Activated CD8-positive, alpha-beta memory T cell treated with anti-CD3 and anti-CD28 coated beads for 48 hours (primary cell): ENCODE data around the gene RBM47.
"Not testable (repeated sequence)": the region's sequence is repeated elsewhere in the genome, so short reads cannot be mapped to it uniquely, and the experiment has no call there.

ENCODE experiments used
- DNase-seq, 3 experiments: peaks; one replicate each; pipeline ENCODE4 v3.0.0-alpha.2; 2020; ENCODE audit warnings: low read depth in 2 of 3, low spot score in 2 of 3

The RBM47 gene

DNA sequence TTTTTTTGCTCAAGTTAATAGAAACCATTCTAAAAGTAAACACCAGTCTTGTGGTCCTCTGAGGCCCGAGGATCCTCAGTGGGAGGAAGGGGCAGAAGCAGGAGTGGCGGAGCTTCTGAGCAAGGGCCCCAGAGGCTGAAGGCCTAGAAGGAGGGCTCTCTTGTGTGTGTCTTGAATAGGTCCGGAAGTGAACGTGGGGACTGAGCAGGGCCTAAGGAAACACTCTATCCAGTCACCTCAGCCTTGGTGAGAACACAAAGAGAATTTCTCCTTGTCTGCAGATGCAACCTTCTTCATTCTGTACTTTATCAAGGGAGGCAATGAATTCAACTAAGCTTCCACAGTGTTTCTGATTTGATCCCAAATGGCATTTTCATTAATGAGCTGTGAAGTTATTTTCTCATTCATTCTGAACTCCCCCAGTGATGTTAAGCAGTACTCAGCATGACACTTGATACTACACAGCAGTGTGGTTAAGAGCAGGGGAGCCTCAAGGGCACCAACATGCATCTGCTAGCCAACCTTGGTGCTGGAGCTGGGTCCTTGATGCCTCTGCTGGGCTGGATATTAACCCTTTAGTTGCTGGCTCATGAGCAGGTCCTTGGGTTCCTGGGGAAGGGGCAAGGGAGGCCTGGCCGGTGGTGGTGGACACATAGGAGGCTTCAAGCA lies 64.7 kb downstream of the RBM47 start:
- DNase-seq, result no peak

GRCh38 chr4:40564004-40564403 lies 65.7 kb downstream of the RBM47 start:
- DNase-seq, result no peak

- DNase-seq, result no peak
These were observed 66.3 kb downstream of the RBM47 start for GRCh38 chr4:40563401-40563800.

GRCh38 chr4:40562681-40563080 lies 67.0 kb downstream of the RBM47 start:
- no peak for DNase-seq

- no peak for DNase-seq
These were observed 67.5 kb downstream of the RBM47 start for GRCh38 chr4:40562208-40562607.

DNA sequence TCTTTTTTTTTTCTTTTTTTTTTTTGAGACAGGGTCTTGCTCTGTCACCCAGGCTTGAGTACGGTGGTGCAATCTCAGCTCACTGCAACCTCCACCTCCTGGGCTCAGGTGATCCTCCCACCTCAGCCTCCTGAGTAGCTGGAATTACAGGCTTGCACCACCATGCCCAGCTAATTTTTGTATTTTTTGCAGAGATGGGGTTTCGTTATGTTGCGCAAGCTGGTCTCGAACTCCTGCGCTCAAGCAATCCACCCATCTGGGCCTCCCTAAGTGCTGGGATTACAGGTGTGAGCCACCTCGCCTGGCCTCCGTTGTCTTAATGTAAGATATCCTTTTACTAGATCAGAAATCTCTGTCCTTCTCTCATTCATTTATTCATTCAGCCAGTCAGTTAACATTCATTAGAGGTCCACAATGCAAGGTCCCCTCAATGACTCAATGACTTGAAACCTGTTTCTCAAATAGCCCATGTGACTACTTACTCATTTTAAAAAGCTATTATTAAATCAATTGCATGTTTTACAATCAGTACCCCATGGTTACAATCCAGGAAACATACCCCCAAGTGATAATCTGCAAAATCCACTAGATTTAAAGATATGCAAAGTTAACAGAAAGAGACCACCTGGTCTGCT lies 68.0 kb downstream of the RBM47 start:
- not testable (repeated sequence) for DNase-seq

DNA sequence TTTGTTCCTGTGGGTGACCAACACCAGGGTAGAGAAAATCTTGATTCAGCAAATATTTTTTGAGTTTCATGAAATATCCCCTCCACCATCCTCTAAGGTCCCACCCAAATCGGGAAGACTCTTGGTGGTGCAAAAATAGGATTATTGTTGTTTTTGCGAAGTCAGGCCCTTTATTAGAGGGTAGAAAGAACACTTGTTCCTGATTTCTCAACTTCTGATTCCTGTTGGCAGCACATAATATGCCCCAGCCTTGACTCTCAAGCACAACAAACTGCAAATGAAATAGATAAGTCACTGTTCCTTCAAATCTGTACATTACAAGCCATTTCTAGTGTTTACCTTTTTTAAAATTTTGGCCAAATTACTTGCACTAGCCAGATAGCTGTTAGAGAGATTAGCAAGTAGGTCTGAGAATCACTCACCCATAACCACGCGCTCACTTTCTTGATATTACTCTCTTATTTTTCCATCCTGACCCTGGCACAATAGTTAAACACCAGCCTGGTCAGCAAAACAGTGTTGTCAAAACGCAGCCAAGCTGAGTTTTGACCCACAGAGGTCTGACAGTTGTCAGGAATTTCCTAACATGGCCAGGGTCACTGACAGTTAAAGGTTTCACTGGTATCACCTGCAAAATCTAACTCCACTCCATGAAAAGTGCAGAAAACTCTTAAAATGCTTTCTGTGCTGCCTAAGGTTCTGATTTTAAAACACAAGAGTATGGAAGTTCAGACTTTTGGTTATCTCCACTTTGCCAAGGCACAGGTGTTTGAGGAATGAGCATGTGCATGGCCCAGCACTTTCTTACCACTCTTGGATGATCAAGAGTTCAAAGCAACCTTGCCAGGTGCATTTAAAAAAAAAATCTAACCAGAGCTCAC lies 69.8 kb downstream of the RBM47 start:
- DNase-seq, result no peak

- DNase-seq, result no peak
These were observed 71.9 kb downstream of the RBM47 start for GRCh38 chr4:40557736-40558135.

- DNase-seq, result no peak
These were observed 74.3 kb downstream of the RBM47 start for GRCh38 chr4:40555176-40555900.

- not testable (repeated sequence) for DNase-seq
These were observed 75.0 kb downstream of the RBM47 start for GRCh38 chr4:40554641-40555040.

GRCh38 chr4:40553995-40554394 lies 75.7 kb downstream of the RBM47 start:
- no peak for DNase-seq

DNA sequence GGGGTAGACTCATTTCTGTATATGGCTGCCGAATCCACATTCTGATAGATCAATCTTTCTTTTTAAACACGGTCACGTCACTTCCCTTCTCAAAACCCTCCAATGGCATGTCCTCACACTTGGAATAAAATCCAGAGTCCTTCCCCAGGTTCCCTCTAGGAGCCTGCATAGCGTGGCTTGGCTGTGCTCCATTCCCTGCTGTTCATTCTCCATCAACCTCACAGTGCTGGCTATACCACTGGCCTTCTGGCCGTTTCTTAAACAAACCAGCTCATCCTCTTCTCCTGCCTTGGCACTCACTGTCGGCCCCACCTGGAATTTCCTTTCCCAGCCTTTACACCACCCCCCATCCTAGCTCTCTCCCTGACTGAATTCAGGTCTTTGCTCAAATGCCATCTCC lies 77.1 kb downstream of the RBM47 start:
- no peak for DNase-seq

DNA sequence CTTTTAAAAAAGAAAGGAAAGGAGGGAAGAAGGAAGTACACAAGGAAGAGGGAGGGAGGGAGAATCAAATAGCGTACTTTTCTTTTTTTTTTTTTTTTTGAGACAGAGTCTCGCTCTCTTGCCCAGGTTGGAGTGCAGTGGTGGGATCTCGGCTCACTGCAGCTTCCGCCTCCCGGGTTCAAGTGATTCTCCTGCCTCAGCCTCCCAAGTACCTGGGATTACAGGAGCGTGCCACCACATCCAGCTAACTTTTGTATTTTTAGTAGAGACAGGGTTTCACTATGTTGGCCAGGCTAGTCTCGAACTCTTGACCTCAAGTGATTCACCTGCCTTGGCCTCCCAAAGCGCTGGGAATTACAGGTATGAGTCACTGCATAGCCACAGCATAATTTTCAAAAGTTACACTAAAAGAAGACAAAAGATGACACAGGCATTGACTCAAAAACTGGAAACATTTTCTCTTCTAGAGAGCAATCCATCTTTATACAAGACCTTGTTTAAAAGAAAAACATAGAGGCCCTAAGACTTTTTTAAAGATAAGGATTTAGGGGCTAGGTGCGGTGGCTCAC lies 78.0 kb downstream of the RBM47 start:
- DNase-seq, result not testable (repeated sequence)

DNA sequence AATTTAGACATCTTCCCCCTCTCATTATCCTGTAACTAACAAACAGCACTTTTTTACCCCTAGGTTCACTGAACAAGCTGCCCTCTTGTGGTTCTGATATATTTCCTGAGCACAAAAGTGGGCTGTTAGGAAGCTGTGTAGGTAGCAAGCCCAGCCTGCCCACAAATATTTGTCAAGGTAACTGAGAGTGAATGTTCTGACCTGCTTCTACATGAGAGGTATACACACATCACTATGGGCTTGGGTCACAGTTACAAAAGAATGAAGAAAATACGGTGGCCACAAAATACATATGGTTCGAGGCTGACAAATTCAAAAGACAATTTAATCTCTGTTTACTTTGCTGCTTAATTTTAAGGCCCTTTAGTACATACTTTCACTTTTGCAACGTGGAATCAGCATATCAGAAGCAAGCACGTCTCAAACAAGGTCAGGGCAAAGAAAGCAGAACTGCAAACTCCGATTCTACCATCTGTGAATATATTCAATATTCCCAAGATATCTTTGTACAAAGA lies 78.7 kb downstream of the RBM47 start:
- DNase-seq, result no peak

DNA sequence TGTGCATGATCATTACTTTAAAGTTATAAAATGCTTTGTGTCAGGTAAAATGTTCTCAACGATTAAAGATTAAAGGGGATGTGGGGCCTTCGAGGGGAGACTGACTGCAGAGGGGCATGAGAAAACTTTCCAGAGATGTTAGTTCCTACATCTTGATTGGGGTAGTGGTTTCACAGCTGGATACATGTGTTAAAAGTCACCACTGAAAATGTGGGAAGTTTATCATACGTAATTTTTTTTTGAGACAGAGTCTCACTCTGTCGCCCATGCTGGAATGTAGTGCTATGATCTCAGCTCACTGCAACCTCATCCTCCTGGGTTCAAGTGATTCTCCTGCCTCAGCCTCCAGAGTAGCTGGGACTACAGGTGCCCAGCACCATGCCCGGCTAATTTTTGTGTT lies 79.5 kb downstream of the RBM47 start:
- DNase-seq, result no peak

DNA sequence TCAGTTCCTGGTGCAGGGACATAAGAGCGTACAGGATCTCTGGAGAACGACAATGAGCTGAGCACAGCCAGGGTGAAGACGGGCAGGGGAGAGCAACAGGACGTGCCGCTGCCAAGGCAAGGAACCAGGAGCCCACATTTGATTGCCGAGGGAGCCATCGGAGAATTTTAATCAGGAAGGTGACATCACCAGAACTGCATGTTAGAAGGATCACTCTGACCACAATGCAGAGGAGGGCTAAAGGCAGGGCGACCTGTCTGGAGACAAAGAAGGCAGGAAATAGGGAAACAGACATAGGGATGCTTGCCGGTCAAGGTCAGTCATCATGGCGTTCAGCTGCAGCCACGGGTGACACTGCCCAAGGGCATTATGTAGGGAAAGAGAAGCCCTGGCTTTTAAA lies 81.4 kb downstream of the RBM47 start:
- DNase-seq, result no peak

- DNase-seq, result no peak
These were observed 81.9 kb downstream of the RBM47 start for GRCh38 chr4:40547789-40548132.

DNA sequence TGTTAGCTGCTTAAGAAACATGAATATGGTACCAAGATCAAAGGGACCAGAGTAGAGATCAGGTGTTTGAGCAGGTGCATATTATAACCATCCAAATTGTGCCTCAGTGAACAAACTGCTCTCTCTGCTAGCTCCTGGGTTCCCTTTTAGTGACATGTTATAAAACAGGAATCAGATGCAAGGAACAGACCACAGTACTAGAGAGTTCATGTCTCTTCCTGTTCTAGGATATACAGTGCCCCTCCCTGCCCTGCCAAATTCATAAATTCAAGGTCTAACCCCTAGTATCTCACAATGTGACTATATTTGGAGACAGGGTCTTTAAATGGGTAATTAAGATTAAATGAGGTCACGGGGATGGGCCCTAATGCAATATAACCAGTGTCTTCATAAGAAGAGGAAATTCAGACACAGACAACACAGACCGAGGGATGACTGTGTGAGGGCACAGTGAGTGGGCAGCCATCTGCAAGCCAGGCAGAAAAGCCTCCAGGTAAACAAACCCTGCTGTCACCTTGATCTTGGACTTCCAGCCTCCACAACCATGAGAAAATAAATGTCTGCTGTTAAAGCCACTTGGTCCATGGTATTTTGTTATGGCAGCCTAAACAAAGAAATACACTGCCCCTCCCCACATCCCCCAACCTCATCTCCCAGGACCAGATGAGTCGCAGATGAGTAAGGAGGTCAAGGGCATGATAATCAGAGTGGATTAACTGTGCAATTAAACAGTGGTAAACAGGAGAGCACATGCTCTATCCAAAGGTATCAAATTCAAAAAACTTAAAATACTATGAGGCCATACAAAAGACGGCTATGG lies 82.5 kb downstream of the RBM47 start:
- no peak for DNase-seq

GRCh38 chr4:40546506-40546905 lies 83.2 kb downstream of the RBM47 start:
- DNase-seq, result no peak

GRCh38 chr4:40545487-40545886 lies 84.2 kb downstream of the RBM47 start:
- DNase-seq, result not testable (repeated sequence)
